KMS-11 (cell line): ENCODE measurements around the gene CACNA1G.

Experiments used
- H2AFZ ChIP-seq: fragments of 200-600 bp; sonication (generic); 2 replicates; pipeline ENCODE4 v1.6.1; 2016; ENCODE audit warnings: antibody characterized with exemption, mixed run types, low read depth
- H3K27ac ChIP-seq: fragments of 200-600 bp; sonication (generic); 2 replicates; pipeline ENCODE4 v1.6.1; 2016; ENCODE audit warnings: mild to moderate bottlenecking, mixed run types
- H3K27me3 ChIP-seq: fragments of 200-600 bp; sonication (generic); 2 replicates; pipeline ENCODE4 v1.6.1; 2017; ENCODE audit warnings: mild to moderate bottlenecking, low read depth, mixed run types, moderate library complexity; ENCODE audit not compliant: insufficient read depth
- H3K36me3 ChIP-seq: fragments of 200-600 bp; sonication (generic); 2 replicates; pipeline ENCODE4 v1.6.1; 2017; ENCODE audit warnings: mild to moderate bottlenecking, mixed run types; ENCODE audit not compliant: insufficient read depth
- H3K4me1 ChIP-seq: fragments of 200-600 bp; sonication (generic); 2 replicates; pipeline ENCODE4 v1.6.1; 2016; ENCODE audit warnings: mild to moderate bottlenecking, low read depth, mixed run types; ENCODE audit not compliant: poor library complexity, severe bottlenecking
- H3K4me2 ChIP-seq: fragments of 200-600 bp; sonication (generic); 2 replicates; pipeline ENCODE4 v1.7.0; 2016; ENCODE audit warnings: mild to moderate bottlenecking, mixed run types
- H3K4me3 ChIP-seq: fragments of 200-600 bp; sonication (generic); IDR thresholded peaks from 2 replicates; pipeline ENCODE4 v1.6.1; 2017; ENCODE audit warnings: low read depth, low read length, mixed read lengths; ENCODE audit not compliant: insufficient read depth
- H3K79me2 ChIP-seq: fragments of 200-600 bp; sonication (generic); 2 replicates; pipeline ENCODE4 v1.6.1; 2016; ENCODE audit warnings: low read depth, mixed run types; ENCODE audit not compliant: insufficient read depth
- H3K9ac ChIP-seq: fragments of 200-600 bp; sonication (generic); 2 replicates; pipeline ENCODE4 v1.6.1; 2016; ENCODE audit warnings: mild to moderate bottlenecking, mixed run types
- H4K20me1 ChIP-seq: fragments of 200-600 bp; sonication (generic); 2 replicates; pipeline ENCODE4 v1.6.1; 2016; ENCODE audit warnings: mild to moderate bottlenecking, mixed run types; ENCODE audit not compliant: insufficient read depth
- CTCF ChIP-seq: fragments of 200-600 bp; sonication (generic); conservative IDR thresholded peaks from 2 replicates; pipeline ENCODE4 v1.6.1; 2017; ENCODE audit warnings: low read depth, mild to moderate bottlenecking, antibody characterized with exemption, low read length, moderate library complexity, mixed read lengths

Gene CACNA1G

DNA sequence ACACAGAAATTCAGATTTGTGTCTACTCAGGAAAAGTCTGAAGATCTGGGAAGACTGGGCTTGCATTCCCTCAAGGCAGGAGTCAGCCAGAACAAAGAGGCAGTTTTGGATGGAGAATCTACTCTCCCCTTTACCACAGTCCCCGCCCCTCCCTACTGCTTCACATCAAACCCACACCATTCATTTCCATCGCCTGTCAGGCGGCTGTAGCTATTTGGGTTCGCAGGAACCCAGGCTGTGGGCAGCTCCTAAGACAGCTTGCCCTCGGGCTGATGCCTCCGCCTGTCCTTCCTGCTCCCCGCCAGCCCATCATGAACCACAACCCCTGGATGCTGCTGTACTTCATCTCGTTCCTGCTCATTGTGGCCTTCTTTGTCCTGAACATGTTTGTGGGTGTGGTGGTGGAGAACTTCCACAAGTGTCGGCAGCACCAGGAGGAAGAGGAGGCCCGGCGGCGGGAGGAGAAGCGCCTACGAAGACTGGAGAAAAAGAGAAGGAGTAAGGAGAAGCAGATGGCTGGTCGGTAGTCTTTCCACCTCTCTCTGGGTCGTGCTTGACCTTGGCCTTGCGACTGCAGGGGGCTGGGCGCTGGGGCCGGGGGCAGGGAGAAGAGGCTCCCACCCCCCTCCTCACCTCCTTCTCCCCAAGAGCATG is 47.1 kb downstream of the CACNA1G start:
- H3K27ac ChIP-seq, result no peak overlapping the region
- no peaks in the 10 kb centered on the region for H3K79me2 ChIP-seq
- H3K4me2 ChIP-seq, result no peak overlapping the region
- no peak overlapping the region for H3K4me3 ChIP-seq
- H2AFZ ChIP-seq, result no peak overlapping the region
- no peaks in the 10 kb centered on the region for H3K36me3 ChIP-seq
- peaks cover 5% of the 10 kb centered on the region for H3K4me1 ChIP-seq
- TF ChIP-seq CTCF, result no peak
- H3K27me3 ChIP-seq, result peaks cover 97% of the 10 kb centered on the region
- H4K20me1 ChIP-seq, result no peaks in the 10 kb centered on the region
- no peak overlapping the region for H3K9ac ChIP-seq

DNA sequence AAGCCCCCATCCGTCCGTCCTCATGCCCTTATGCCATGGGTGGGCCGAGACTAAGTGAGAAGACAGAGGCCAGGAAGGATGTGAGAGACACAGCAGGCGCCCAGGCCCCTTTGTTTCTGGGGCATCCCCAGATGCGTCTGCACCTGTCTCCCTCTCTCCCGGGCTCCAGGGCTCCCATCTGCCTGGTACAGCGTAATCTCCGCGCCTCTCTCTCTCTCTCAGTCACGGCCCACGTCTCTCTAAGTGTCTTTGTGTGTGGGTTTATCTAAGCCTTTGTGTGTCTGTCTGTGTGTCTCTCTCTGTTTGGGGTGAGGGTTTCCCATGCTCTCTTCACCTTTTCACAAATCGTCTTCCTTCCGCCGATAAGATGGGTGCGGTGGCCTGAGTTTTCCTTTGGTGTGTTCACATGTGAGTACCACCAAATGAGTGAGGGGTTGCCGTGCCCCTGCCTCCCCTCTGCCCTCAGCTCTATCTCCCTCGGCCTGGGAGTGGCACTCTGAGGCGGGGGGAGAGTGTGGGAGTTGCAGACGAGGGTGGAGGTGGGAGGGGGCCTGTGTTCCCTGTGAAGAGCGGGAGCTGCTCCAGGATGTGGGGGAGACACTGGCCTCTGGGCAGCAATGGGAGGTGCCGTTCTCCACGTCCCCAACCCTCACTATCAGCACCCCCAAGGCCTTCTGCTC is 48.3 kb downstream of the CACNA1G start:
- no peak for TF ChIP-seq CTCF
- H3K27me3 ChIP-seq, result peaks cover 95% of the 10 kb centered on the region

DNA sequence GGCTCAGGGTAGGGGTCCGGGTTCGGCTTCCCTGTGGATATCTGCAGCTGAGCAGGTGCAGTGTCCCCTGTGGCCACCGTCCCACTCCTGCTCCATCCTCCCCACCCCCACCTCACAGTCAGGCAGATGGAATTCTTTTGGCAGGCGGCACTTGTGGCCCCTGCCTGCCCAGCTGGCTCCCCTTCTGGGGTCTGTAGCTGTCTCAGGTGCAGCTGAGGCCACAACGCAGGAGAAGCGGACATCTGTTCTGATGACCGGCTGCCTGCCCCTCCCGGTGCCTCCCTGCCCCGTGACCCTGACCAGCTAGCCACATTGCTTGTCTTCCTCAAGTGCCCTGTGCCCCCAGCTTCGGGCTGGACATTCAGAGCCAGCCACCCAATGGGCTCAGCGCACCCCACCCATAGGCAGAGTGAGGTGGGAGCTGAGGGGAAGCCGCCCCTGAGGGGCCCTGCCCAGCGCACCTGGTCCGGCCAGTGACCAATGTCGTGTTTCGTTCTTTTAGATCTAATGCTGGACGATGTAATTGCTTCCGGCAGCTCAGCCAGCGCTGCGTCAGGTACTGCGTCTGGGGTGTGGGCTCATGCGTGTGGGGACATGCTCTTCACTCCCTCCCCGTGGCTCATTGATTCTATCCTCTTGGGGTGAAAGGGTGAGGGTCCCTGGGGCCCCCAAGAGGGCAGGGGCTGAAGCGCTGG is 49.0 kb downstream of the CACNA1G start:
- Histone ChIP-seq H3K9ac (no peak overlapping the region), H3K4me2 (no peak overlapping the region), H3K27ac (no peak overlapping the region), H2AFZ (no peak overlapping the region), H3K4me1 (no peaks in the 10 kb centered on the region), H4K20me1 (no peaks in the 10 kb centered on the region), H3K4me3 (no peak overlapping the region), H3K36me3 (no peaks in the 10 kb centered on the region), H3K79me2 (no peaks in the 10 kb centered on the region), H3K27me3 (peaks cover 95% of the 10 kb centered on the region)
- no peak for TF ChIP-seq CTCF

More for the DNA sequence above, 48.3 kb downstream of the CACNA1G start:
- no peaks in the 10 kb centered on the region for H3K79me2 ChIP-seq
- H3K4me2 ChIP-seq, result no peak overlapping the region
- H3K4me1 ChIP-seq, result no peaks in the 10 kb centered on the region
- H3K27ac ChIP-seq, result no peak overlapping the region
- H3K36me3 ChIP-seq, result no peaks in the 10 kb centered on the region
- no peak overlapping the region for H3K9ac ChIP-seq
- H2AFZ ChIP-seq, result no peak overlapping the region
- H3K4me3 ChIP-seq, result no peak overlapping the region
- no peaks in the 10 kb centered on the region for H4K20me1 ChIP-seq

GRCh38 chr17:50611634-50612033 is 51.1 kb downstream of the CACNA1G start:
- Histone ChIP-seq H3K36me3 (no peaks in the 10 kb centered on the region), H3K27ac (no peak overlapping the region), H3K4me2 (no peak overlapping the region), H3K79me2 (no peaks in the 10 kb centered on the region), H4K20me1 (no peaks in the 10 kb centered on the region), H3K9ac (no peak overlapping the region), H3K4me3 (no peak overlapping the region), H3K4me1 (no peaks in the 10 kb centered on the region), H3K27me3 (peaks cover 94% of the 10 kb centered on the region), H2AFZ (no peak overlapping the region)
- TF ChIP-seq CTCF, result no peak
